Thoracic aorta (tissue), 2 donors: ENCODE results near the gene TRNAU1AP. TPM values are rescaled to one million over a fixed set of nuclear protein-coding genes. Genes with fewer than 3 reads are reported as not detected.

Source experiments
- ATAC-seq: fragments of 150-250 bp; one replicate; pipeline ENCODE4 v1.8.0; 2017; ENCODE audit warnings: low read depth; ENCODE audit not compliant: insufficient number of reproducible peaks, low FRiP score
- DNase-seq: peaks from one replicate; pipeline ENCODE4 v3.0.0-alpha.2; 2020; ENCODE audit warnings: low spot score
- H3K27ac ChIP-seq, 2 donors: fragments of 200-600 bp; sonication (generic); 1 replicate in 1 of 2; 2 replicates in 1 of 2; pipeline ENCODE4 v1.5.1; 2016; ENCODE audit warnings: mild to moderate bottlenecking in 2 of 2, moderate library complexity in 2 of 2
- H3K27me3 ChIP-seq: fragments of 200-600 bp; sonication (generic); replicated peaks from 2 replicates; pipeline ENCODE4 v1.6.0; 2016; ENCODE audit warnings: mild to moderate bottlenecking; ENCODE audit not compliant: insufficient read depth
- H3K36me3 ChIP-seq: fragments of 200-600 bp; sonication (generic); one replicate; pipeline ENCODE4 v1.5.1; 2016
- H3K4me1 ChIP-seq, 2 donors: fragments of 200-600 bp; sonication (generic); 1 replicate in 1 of 2; 2 replicates in 1 of 2; pipeline versions ENCODE4 v1.5.1 to v1.6.0; 2016; ENCODE audit warnings: low read depth in 2 of 2, mild to moderate bottlenecking in 1 of 2; ENCODE audit not compliant: control insufficient read depth in 1 of 2
- H3K4me3 ChIP-seq: fragments of 200-600 bp; sonication (generic); 2 replicates; pipeline ENCODE4 v1.5.1; 2016; ENCODE audit warnings: mild to moderate bottlenecking
- H3K9me3 ChIP-seq: fragments of 200-600 bp; sonication (generic); 2 replicates; pipeline ENCODE4 v1.5.1; 2016
- CTCF ChIP-seq: fragments of 200-600 bp; sonication (generic); IDR thresholded peaks from one replicate; pipeline ENCODE4 v1.5.1; 2019; ENCODE audit warnings: antibody characterized with exemption
- total RNA-seq, 2 donors: library from RNA; depleted of rRNA; stranded (reverse); fragments of >200 nt; gene quantifications; one replicate each; pipeline versions ENCODE4 v1.1.0 to v1.2.3, GENCODE V29; 2016

Gene TRNAU1AP
- total RNA-seq, 2 donors from 2014 or later, result 25.3 to 28.4 TPM

- peaks cover 4 to 18% of the 10 kb centered on the region in 2 donors for H3K4me1 ChIP-seq
- DNase-seq, result no peak
- H3K36me3 ChIP-seq, result peaks cover 4% of the 10 kb centered on the region
- no peak for ATAC-seq
- H3K9me3 ChIP-seq, result no peaks in the 10 kb centered on the region
- H3K27me3 ChIP-seq, result no peaks in the 10 kb centered on the region
- TF ChIP-seq CTCF, result no peak
- no peak overlapping the region for H3K4me3 ChIP-seq
- no peak overlapping the region for H3K27ac ChIP-seq
Observed at GRCh38 chr1:28551381-28551780, 1.5 kb upstream of the TRNAU1AP start.

- H3K9me3 ChIP-seq, result no peaks in the 10 kb centered on the region
- ATAC-seq (no peak), DNase-seq (no peak)
- H3K4me1 ChIP-seq, result no peaks in the 10 kb centered on the region
- no peak for TF ChIP-seq CTCF
- no peaks in the 10 kb centered on the region for H3K27me3 ChIP-seq
- H3K36me3 ChIP-seq, result peaks cover 75% of the 10 kb centered on the region
- no peak overlapping the region for H3K4me3 ChIP-seq
- no peak overlapping the region for H3K27ac ChIP-seq
Observed at GRCh38 chr1:28560886-28561285, 8.0 kb downstream of the TRNAU1AP start.

- no peak overlapping the region for H3K4me3 ChIP-seq
- ATAC-seq (no peak), DNase-seq (no peak)
- H3K4me1 ChIP-seq, result no peaks in the 10 kb centered on the region
- H3K27me3 ChIP-seq, result no peaks in the 10 kb centered on the region
- no peak overlapping the region for H3K27ac ChIP-seq
- no peak for TF ChIP-seq CTCF
- H3K36me3 ChIP-seq, result peaks cover 72% of the 10 kb centered on the region
- H3K9me3 ChIP-seq, result no peaks in the 10 kb centered on the region
Observed at GRCh38 chr1:28564310-28564709, 11.4 kb downstream of the TRNAU1AP start.

GRCh38 chr1:28565040-28565439 lies 12.2 kb downstream of the TRNAU1AP start:
- TF ChIP-seq CTCF, result no peak
- H3K36me3 ChIP-seq, result peaks cover 68% of the 10 kb centered on the region
- no peaks in the 10 kb centered on the region for H3K27me3 ChIP-seq
- H3K9me3 ChIP-seq, result no peaks in the 10 kb centered on the region
- H3K4me3 ChIP-seq, result no peak overlapping the region
- H3K27ac ChIP-seq, result no peak overlapping the region
- DNase-seq (no peak), ATAC-seq (no peak)
- H3K4me1 ChIP-seq, result no peaks in the 10 kb centered on the region

GRCh38 chr1:28565726-28566125 lies 12.8 kb downstream of the TRNAU1AP start:
- Histone ChIP-seq H3K9me3 (no peaks in the 10 kb centered on the region), H3K27me3 (no peaks in the 10 kb centered on the region), H3K27ac (no peak overlapping the region), H3K36me3 (peaks cover 66% of the 10 kb centered on the region), H3K4me1 (no peaks in the 10 kb centered on the region), H3K4me3 (no peak overlapping the region)
- no peak for TF ChIP-seq CTCF
- ATAC-seq (no peak), DNase-seq (no peak)
